Activated naive CD8-positive, alpha-beta T cell treated with anti-CD3 and anti-CD28 coated beads, Interleukin-2, amount 50 U/mL, for 24 hours (primary cell): ENCODE results near the gene NUDT8.
A peak's percentile ranks its signal among the peaks of the same experiment; 100 is the strongest.

Source experiments
- ATAC-seq: fragments of 150-1000 bp; cut with Tn5 transposase; one replicate; pipeline ENCODE4 v1.10.0; 2021
- DNase-seq: peaks from one replicate; pipeline ENCODE4 v3.0.0; 2021
- H3K27ac Mint-ChIP-seq: one replicate; pipeline ENCODE4 v1.8.0; 2021; ENCODE audit warnings: mild to moderate bottlenecking, mixed read lengths
- H3K27me3 Mint-ChIP-seq: one replicate; pipeline ENCODE4 v1.8.0; 2021; ENCODE audit warnings: mixed read lengths
- H3K36me3 Mint-ChIP-seq: one replicate; pipeline ENCODE4 v1.8.0; 2021; ENCODE audit warnings: low read depth, mixed read lengths
- H3K4me1 Mint-ChIP-seq: one replicate; pipeline ENCODE4 v1.8.0; 2021; ENCODE audit warnings: mixed read lengths
- H3K4me3 Mint-ChIP-seq: one replicate; pipeline ENCODE4 v1.8.0; 2021; ENCODE audit warnings: mild to moderate bottlenecking, moderate library complexity, mixed read lengths
- H3K9me3 Mint-ChIP-seq: one replicate; pipeline ENCODE4 v1.8.0; 2021; ENCODE audit warnings: mixed read lengths

The NUDT8 gene

DNA sequence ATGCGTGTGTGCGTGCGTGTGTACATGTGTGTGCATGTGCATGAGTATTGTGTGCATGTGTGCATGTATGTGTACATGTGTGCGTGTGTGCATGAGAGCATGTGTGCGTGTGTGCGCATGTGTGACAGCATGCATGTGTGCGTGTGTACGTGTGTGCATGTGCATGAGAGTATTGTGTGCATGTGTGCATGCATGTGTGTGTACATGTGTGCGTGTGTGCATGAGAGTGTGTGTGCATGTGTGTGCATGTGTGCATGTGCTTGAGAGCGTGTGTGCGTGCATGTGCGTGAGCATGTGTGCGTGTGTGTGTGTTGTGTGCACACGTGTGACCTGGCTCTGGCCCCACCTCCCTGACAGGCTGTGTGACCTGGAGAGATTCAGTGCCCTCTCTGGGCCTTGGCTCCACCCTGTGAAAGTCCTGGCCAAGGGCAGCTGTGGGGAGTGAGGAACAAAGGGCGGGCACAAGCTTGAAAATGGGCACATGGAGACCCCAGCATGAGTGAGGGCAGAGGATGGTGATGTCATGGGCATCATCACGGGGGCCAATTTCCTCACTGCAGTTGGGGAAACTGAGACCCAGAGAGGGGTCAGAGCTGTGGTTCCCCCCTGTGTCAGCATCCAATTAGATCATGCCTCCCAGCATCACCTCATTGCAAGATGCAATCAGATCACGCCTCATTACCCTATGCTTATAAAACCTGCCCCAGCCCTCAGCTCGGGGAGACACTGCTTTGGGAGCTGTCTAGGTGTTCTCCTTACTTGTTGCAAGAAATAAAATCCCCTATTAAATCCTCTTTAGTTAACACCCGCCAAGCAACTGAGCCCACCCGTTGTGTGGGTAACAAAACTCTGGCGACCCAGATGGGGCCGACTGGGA, 20.1 kb upstream of the NUDT8 start:
- Mint-ChIP-seq H3K36me3 (no peaks in the 10 kb centered on the region), H3K27ac (peak overlapping the region; percentile 82), H3K4me3 (peak overlapping the region; percentile 76), H3K4me1 (peaks cover 47% of the 10 kb centered on the region), H3K9me3 (no peaks in the 10 kb centered on the region), H3K27me3 (no peaks in the 10 kb centered on the region)
- ATAC-seq (no peak), DNase-seq (no peak)

DNA sequence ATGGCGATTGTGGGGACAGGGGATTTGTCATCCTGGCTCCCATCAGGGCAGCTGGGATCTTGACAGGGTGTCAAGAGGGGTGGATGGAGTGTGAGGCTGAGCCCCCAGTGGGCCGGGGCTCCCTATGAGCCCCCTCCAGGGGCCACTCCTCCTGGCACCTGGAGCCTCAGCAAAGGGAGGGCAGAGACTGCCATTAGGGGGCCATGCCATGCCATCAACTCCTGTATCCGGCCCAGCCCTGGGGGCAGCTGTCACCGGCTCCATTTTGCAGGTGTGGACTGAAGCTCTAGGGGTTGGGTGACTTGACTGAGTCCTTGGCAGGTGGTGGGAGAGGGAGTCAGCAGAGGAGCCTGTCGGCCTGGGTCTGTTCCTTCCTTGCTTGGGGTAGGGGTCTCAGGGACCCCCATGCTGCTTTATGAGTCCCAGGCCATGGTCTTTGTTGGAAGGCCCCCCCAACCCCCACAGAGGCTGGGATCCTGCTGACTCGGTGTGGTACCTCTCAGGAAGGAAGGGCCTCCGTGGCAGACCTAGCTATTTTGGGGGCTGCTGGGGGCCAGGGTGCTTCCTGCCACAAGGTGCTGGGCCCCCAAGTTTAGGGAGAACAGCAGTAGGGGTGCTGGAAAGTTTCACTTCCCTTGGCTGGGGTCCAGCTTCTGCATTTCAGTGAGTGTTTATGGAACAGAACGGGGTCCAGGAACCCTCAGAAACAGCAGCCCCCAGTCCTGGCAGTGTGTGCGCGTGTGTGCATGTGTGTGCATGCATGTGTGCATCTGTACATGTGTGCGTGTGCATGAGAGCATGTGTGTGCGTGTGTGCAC, 19.3 kb upstream of the NUDT8 start:
- no peaks in the 10 kb centered on the region for H3K9me3 Mint-ChIP-seq
- ATAC-seq (no peak), DNase-seq (no peak)
- no peak overlapping the region for H3K27ac Mint-ChIP-seq
- no peak overlapping the region for H3K4me3 Mint-ChIP-seq
- H3K36me3 Mint-ChIP-seq, result no peaks in the 10 kb centered on the region
- H3K27me3 Mint-ChIP-seq, result no peaks in the 10 kb centered on the region
- peaks cover 49% of the 10 kb centered on the region for H3K4me1 Mint-ChIP-seq

DNA sequence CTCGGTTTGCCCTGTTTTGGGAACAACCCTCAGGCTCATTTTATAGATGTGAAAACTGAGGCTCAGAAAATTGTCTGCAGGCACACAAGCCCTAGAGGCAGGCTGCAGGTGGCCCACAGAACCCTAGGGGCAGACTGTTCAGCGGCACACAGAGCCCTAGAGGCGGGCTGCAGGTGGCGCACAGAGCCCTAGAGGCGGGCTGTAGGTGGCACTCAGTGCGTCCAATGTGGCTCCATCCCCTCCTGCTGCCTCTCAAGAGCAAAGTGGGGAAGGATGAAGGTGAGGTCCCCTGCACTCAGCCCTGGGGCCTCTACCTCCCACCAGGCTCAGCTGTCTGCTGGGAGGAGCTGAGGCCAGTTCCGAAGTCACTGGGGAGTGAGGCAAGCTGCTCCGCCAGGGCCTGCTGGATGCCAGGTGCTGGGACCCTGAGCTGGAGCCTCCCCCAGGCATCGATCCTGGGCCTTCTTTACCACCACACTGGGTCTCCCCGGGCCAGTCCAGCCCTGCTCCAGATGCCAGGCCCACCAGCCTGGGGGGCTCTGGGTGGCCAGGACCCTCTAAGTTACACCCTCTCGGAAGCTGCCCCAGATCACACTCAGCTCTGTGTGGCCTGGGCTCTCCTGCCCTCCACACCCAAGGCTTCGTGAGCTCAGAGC, 18.5 kb upstream of the NUDT8 start:
- no peak overlapping the region for H3K27ac Mint-ChIP-seq
- no peak overlapping the region for H3K4me3 Mint-ChIP-seq
- H3K4me1 Mint-ChIP-seq, result peaks cover 50% of the 10 kb centered on the region
- DNase-seq (peak; percentile 62), ATAC-seq (peak; percentile 88)
- no peaks in the 10 kb centered on the region for H3K9me3 Mint-ChIP-seq
- no peaks in the 10 kb centered on the region for H3K27me3 Mint-ChIP-seq
- no peaks in the 10 kb centered on the region for H3K36me3 Mint-ChIP-seq

DNA sequence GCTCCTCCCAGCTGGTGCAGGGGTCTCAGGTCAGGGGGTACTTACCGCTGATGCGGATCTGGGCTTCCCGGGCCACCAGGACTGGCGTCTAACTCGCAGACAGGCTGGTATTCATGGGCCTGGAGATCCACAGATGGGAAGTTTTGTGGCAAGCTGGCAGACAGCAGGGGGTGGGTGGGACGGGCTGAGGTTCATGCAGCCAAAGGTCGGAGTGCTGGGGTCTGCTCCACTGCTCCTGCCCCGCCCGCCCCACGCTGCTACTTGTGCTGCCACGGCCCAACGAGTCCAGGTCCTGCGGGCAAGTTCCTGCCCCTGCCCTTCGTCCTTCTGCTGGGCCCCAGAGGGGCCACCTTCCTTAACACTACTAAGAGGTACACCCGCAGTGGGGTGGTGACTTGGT, 17.7 kb upstream of the NUDT8 start:
- H3K27ac Mint-ChIP-seq, result no peak overlapping the region
- peaks cover 50% of the 10 kb centered on the region for H3K4me1 Mint-ChIP-seq

DNA sequence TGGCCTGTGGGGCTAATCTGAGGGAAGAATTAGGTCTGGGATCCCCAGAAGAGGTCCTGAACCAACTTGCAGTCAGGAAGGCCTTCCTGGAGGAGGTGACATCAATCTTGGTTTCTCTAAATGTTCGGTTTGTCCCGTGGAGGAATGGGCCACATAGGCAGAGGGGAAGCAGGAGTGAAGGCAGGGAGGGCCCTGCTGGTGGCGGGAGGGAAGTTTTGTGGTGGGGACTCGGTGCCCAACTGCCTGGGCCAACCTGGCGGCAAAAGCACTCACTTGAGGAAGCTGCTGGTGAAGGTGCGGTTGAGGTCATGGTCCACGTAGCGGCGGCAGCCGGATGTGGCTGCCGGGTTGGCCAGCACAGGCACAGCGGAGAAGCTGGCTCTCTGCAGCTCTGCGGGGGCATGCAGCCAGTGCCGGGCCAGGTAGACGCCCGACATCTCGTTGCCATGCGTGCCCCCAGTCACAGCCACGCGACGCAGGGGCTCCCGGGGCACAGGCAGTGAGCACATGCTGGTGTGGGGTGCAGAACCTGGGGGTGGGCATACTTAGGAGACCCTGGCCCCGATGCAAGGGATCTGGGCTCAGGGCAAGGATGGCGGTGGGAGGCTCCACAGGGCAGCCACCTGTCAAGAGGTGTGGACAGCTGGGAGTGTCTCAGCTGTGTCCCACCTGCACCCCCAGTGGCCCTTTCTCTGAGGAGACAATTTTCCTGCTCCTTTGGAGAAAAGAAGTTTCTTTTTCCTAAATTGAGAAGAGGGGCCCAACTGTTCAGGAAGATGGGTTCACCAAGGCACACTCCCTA, 17.0 kb upstream of the NUDT8 start:
- no peaks in the 10 kb centered on the region for H3K9me3 Mint-ChIP-seq
- DNase-seq (peak; percentile 53), ATAC-seq (peak; percentile 31)
- peaks cover 50% of the 10 kb centered on the region for H3K4me1 Mint-ChIP-seq
- no peaks in the 10 kb centered on the region for H3K27me3 Mint-ChIP-seq
- H3K4me3 Mint-ChIP-seq, result peak overlapping the region; percentile 22
- H3K36me3 Mint-ChIP-seq, result no peaks in the 10 kb centered on the region
- peak overlapping the region; percentile 28 for H3K27ac Mint-ChIP-seq

More for the DNA sequence above, 17.7 kb upstream of the NUDT8 start:
- Mint-ChIP-seq H3K9me3 (no peaks in the 10 kb centered on the region), H3K36me3 (no peaks in the 10 kb centered on the region), H3K27me3 (no peaks in the 10 kb centered on the region), H3K4me3 (no peak overlapping the region)
- DNase-seq (no peak), ATAC-seq (no peak)

DNA sequence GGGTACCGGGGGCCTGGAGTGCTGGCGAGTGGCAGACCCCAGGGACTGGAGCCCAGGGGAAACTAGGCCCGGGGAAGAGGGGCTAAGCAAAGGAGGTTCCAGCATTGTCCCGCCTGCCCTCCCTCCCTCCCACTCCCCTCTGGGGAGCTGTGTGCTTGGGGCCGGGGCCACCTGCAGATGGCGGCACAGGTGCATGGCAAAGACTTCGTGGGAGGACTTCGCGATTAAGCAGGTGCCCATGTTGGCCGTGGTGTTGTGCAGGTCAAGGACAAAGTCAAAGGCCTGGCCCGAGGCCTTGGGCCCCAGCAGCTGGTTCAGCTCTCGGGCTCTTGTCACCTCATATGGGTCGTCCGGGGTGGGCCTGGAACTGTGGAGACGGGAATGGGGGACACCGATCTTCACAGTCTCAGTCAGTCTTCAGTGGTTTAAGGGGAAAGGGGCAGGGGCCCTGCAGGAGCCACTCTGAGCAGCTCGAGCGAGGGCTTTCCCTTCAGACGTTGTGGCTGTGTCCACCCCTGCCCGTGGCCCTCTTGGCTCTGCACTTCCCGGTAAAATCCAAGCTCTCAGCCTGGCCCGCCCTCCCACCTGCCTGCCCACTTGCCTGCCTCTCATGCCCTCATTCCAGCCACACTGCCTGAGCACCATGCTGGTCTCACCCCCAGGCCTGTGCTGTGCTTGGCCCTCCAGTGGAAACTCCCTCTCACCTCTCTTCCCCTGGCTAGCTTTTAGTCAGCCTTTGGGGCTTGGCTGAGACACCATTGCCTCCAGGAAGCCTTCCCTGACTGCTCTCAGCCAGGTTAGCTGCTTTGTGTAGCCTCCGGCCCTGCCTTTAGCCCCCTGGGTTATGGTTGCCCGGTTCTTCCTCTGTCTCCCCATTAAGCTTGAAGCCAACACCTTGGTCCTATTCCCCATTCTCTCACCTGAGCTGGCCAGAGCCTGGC, 16.1 kb upstream of the NUDT8 start:
- Mint-ChIP-seq H3K4me3 (no peak overlapping the region), H3K27ac (no peak overlapping the region), H3K9me3 (no peaks in the 10 kb centered on the region), H3K27me3 (no peaks in the 10 kb centered on the region), H3K36me3 (no peaks in the 10 kb centered on the region), H3K4me1 (peaks cover 48% of the 10 kb centered on the region)
- peak; percentile 9 for ATAC-seq
- no peak for DNase-seq

DNA sequence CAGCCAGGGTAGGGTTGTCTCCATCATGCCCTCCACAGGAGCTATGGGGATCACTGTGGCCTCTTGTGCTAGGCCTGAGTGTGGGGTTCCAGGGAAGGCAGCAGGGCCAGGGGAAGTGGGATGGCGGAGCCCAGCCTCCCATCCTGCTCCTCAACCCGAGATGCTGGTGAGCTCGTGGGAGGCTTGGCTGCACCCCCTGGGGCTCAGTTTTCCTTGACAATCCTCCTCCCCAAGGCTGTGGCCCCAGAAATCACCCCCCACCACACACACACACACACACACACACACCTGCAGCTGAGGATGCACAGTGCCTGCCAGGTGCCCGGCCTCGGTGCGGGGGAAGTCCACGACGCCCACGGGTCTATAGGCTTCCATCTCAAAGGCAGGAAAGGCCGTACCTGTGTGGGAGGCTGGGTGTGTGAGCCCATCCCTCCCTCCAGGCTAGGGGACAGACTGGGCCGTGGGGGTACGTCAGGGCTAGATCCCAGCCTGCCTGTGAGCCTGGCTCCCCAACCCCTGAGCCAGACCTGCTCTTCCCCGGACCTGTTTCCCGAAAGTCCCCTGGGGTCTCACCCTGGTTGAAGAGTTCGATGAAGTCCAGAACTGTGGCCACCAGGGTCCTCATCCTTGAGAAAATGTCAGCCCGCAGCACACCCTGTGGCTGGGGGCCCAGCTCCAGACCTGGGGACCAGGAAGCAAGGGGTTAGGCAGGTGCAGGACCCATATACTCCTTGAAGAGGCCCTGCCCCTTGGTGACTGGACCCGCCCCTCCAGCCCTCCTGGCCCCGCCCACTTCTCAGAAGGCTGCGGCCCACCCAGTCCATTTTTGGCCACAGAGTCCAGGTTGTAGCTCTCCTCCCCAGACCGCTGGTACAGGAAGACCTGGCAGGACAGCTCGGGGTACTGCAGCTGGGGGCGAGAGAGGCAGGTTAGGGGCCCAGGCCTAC, 15.0 kb upstream of the NUDT8 start:
- H3K4me3 Mint-ChIP-seq, result no peak overlapping the region

DNA sequence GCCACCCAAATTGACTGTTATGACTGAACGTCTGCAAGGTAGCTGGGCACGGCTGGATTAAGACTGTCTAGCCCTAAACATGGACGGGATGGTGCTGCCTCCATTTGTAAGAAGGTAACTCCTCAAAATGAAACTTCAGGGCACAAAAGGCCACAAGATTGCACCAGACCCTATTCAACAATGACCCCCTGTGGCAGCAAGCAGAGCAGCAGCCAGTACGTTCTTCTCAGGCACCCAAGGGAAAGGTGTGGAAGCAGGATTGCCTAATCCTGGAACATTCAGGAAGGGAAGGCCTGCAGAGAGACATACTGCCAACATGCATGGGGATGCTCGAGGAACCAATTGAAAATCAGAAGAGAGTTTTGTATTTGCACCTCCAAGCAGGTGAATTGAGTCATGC, 14.3 kb upstream of the NUDT8 start:
- no peak overlapping the region for H3K4me3 Mint-ChIP-seq
- H3K9me3 Mint-ChIP-seq, result no peaks in the 10 kb centered on the region
- H3K27ac Mint-ChIP-seq, result no peak overlapping the region
- no peak for DNase-seq
- no peak for ATAC-seq
- peaks cover 33% of the 10 kb centered on the region for H3K4me1 Mint-ChIP-seq
- H3K27me3 Mint-ChIP-seq, result no peaks in the 10 kb centered on the region
- no peaks in the 10 kb centered on the region for H3K36me3 Mint-ChIP-seq

More for the DNA sequence above, 15.0 kb upstream of the NUDT8 start:
- H3K27ac Mint-ChIP-seq, result no peak overlapping the region
- H3K27me3 Mint-ChIP-seq, result no peaks in the 10 kb centered on the region
- ATAC-seq (no peak), DNase-seq (no peak)
- H3K4me1 Mint-ChIP-seq, result peaks cover 40% of the 10 kb centered on the region
- H3K36me3 Mint-ChIP-seq, result no peaks in the 10 kb centered on the region
- H3K9me3 Mint-ChIP-seq, result no peaks in the 10 kb centered on the region

DNA sequence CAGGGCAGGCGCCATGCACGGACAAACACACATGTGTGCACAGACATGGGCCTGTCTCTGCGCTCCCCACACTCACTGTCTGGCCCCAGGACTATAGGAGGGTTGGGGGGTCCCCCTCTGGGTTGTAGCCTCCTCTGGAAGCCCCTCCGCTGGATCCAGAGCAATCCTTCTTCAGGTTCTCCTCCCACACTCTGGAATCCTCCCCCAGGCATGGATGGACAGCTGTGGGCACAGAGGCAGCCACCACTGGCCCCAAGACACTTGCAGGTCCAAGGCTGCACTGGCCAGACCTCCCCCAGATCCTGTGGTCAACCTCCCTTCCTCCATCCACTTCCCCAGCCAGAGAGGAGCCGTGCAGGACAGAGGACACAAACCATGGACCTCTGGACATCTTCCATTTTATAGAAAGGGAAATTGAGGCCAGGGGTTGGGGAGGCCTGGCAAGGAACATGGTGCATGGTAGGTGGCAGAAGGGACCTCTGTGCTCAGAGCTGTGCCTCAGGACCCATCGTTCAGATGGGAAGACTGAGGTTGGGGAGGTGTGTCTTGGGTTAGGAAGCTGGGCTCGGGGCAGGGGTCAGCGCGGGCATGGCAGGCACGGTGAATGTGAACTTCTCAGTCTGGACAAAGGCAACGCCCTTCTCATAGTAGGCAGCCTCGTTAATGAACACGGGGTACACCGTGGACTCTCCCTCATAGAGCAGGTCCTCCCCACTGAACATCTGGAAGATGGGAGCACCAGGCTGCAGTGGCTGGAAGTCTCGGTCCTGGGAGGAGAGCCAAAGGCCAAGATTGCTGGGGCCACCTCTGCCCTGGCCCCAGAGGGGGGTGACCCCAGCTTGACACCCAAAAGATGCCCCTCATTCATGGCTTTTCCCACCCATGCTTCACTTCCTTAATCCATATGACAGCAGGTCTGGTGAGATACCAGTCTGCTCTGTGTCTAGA, 12.7 kb upstream of the NUDT8 start:
- Mint-ChIP-seq H3K36me3 (no peaks in the 10 kb centered on the region), H3K4me1 (peaks cover 19% of the 10 kb centered on the region), H3K27ac (no peak overlapping the region), H3K27me3 (no peaks in the 10 kb centered on the region), H3K9me3 (no peaks in the 10 kb centered on the region), H3K4me3 (no peak overlapping the region)
- ATAC-seq, result no peak
- DNase-seq, result no peak

DNA sequence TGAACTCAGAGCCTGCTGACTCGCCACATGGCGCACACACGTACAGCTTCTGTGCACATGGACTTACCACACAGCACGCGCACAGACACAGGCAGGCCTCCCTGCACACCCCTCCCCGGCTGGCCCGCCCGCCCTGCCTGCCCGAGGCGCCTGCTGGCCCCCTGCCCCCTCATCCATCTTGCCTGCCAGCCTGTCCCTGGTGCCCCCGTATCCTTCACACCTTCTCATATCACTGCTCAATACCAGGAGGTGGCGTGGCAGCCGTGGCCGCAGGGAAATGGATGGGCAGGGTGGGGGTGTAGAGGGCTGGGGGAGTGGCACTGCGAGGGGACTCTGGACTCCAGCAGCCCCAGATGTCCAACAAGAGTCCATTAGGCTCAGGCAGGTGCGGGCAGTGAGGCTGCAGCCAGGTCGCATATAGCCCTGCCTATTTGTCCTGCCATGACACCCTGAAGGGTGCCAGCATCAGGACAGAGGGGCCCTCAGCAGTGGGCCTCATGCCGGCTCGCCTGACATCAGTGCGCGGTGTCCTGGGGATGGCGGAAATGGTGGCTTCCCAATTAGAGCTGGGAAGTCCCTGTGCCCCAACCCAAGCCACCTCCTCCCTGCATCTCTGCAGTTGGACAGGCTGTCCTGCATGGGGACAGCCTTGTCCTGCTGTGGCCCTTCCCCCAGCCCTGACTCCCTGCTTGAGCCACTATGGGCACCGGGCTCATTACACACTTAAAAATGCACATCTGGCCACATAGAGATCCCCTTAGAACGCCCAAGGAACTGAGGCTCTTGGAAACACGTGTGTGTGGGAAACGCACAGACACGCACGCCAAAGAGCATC, 11.8 kb upstream of the NUDT8 start:
- Mint-ChIP-seq H3K36me3 (no peaks in the 10 kb centered on the region), H3K9me3 (no peaks in the 10 kb centered on the region), H3K27ac (no peak overlapping the region), H3K4me1 (peaks cover 16% of the 10 kb centered on the region), H3K27me3 (no peaks in the 10 kb centered on the region), H3K4me3 (no peak overlapping the region)
- DNase-seq, result no peak
- ATAC-seq, result no peak

DNA sequence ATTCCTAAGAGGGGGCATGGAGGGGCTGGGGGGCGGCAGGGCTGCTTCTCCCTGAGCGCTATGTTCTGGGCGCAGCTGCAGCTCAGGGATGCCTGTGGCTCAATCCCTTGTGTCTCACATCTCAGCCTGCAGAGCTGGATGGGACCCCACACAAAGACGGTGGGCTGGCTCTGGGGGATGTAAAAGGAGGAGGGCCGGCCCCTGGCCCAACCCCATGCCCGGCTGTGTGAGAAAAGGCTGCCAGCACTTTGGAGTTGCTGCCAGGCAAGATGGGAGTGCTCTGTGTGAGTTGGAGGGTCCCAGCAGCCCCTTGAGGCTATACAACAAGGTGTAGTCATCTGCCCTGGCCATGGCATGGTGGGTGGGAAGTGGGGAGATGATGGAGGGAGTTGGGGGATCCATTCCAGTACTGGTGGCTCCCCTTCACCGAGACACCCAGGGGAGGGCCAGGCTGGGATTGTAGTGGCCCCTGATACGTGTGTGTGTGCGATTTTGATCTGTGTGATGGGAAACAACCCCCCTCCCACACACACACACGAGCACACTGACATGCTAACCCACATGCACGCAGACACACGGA, 11.1 kb upstream of the NUDT8 start:
- Mint-ChIP-seq H3K36me3 (no peaks in the 10 kb centered on the region), H3K27ac (no peak overlapping the region), H3K9me3 (no peaks in the 10 kb centered on the region), H3K4me3 (no peak overlapping the region), H3K4me1 (peaks cover 9% of the 10 kb centered on the region), H3K27me3 (no peaks in the 10 kb centered on the region)
- no peak for DNase-seq
- no peak for ATAC-seq
